ENCODE results near the gene METTL25B.

The METTL25B gene

DNA sequence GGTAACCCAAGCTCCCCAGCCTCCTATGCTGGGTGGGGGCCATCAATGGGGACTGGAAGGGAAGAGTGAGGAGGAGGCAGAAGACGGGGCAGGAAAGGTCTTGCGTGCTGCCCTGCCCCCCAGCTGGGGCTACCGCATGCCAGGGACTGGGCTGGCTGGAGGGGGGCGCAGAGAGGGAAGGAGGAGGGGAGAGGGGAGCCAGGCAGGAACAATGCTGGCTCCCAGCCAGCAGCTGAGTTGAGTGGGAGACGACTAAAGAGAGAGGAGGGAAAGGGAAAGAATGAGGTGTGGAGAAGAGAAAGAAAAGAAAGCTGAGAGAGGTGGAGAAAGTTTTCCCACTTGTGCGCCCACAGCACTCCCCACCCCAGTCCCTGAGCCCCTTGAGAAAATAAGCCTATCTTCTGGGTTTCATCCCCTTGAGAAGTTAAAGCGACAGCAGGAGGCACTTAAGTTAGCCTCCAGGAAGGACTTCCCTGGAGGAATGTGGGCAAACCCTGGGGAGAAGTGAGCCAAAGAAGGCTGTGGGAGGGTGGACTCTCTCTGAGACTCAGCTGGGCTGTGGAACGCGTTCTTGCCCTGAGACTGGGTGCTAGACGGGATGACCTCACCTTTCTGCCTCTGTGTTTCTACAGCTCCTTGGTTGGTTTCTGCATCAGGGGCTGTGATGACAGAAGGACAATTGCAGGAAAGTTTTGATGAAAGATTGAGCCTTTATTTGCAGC, 38.2 kb upstream of the METTL25B start:
- TF ChIP-seq CTCF (IDR thresholded peaks at IDR 0.05; ENCODE audit: low read depth, low read length, missing control alignments) = no peak
- no peak overlapping the region for H3K4me3 ChIP-seq (ENCODE audit: low read depth, low read length)
- no peak for DNase-seq (ENCODE audit: low read depth)

DNA sequence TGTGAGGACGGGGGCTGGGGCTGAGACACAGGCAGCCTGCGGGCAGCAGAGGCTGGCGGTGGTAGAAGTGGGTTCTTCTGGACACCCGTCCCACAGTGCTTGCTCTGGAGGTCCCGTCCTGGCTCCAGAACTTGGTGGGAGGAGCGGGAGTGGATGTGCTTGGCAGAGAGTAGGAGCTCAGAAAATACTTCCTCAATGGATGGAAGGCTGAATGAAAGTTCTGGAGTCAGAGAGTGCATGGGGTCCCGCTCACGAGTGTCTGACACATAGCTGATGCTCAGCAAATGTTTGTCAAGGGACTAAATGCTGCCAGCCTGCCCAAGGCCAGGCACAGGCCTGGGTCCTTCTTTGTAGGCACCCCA, 37.6 kb upstream of the METTL25B start:
- no peak overlapping the region for H3K4me3 ChIP-seq (ENCODE audit: low read depth, low read length)
- TF ChIP-seq CTCF (IDR thresholded peaks at IDR 0.05; ENCODE audit: low read depth, low read length, missing control alignments) = no peak
- no peak for DNase-seq (ENCODE audit: low read depth)

DNA sequence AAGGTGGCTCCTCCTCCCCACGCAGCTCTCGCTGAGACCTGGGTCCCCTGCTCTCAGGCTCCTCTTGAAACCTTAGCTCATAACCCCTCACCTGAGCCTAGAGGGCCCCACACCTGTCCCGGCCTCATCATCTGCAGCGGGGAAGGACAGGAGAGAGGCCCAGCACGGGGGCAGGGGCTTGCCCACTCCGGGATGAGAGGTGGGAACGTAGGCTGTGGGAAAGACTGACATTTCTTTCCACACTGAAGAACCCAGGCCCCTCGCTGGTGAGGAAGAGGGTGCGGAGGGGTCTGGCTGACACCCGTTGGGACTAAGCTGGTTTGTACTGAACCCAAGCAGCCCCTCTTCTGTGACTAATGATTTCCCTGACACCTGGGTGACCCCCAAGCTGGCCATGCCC, 37.1 kb upstream of the METTL25B start:
- no peak overlapping the region for H3K4me3 ChIP-seq (ENCODE audit: low read depth, low read length)
- no peak for DNase-seq (ENCODE audit: low read depth)
- TF ChIP-seq CTCF (IDR thresholded peaks at IDR 0.05; ENCODE audit: low read depth, low read length, missing control alignments) = no peak

DNA sequence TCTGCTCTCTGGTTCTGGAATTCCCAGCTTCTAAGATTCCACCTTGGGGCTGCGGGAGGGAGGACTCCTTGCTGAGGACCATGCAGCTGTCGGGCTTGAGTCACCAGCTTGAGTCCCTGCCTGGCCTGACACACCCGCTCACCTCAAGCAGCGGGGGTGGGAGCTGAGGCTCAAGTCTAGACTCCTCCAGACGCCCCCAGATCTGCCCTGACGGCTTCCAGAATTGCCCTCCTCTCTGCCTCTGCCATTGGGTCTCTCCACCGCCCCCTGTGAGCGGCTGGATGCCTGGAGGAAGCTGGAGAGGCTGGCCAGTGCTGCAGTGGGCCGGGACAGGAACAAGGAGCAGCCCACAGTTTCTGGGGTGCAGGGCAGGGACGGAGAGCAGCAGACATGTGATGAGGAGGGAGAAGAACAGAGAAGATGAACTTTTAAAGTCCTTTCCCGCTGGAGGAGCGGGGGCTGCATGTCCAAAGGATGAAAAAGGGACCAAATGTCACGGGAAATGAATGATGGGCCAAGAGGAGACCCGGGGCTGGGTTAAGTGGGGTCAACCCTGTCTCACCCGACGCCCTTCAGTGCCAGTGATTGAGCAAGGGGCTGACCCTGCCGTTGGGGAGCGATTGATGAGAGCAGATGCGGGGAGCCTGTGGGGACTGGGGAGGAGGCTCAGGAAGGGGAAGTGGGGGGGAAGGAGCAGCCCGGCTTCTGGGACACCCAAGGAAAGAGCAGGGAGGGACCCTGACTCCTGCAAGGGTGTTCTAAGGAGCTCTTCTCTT, 36.4 kb upstream of the METTL25B start:
- DNase-seq (ENCODE audit: low read depth) = no peak
- no peak overlapping the region for H3K4me3 ChIP-seq (ENCODE audit: low read depth, low read length)

GRCh38 chr1:156692441-156692924, 35.8 kb upstream of the METTL25B start:
- no peak for TF ChIP-seq CTCF (IDR thresholded peaks at IDR 0.05; ENCODE audit: low read depth, low read length, missing control alignments)
- H3K4me3 ChIP-seq (ENCODE audit: low read depth, low read length) = no peak overlapping the region
- DNase-seq (ENCODE audit: low read depth) = no peak

More for the DNA sequence above, 36.4 kb upstream of the METTL25B start:
- TF ChIP-seq CTCF (IDR thresholded peaks at IDR 0.05; ENCODE audit: low read depth, low read length, missing control alignments) = no peak

- no peak overlapping the region for H3K4me3 ChIP-seq (ENCODE audit: low read depth, low read length)
- DNase-seq (ENCODE audit: low read depth) = no peak
- TF ChIP-seq CTCF (IDR thresholded peaks at IDR 0.05; ENCODE audit: low read depth, low read length, missing control alignments) = no peak
Observed at GRCh38 chr1:156692925-156693847, 35.1 kb upstream of the METTL25B start.
